HepG2 (cell line): ENCODE results near the gene C2CD2. TPM values are rescaled to one million over a fixed set of nuclear protein-coding genes. Genes with fewer than 3 reads are reported as not detected.

Experiments used
- MBNL3 ChIP-seq: fragments of 250-450 bp; sonication (Bioruptor Pico); conservative IDR thresholded peaks from 2 replicates; pipeline ENCODE4 v1.8.0; 2022; ENCODE audit warnings: mild to moderate bottlenecking, inconsistent platforms
- ZNF124 ChIP-seq: sonication (generic); formaldehyde crosslinking; IDR thresholded peaks from 2 replicates; pipeline ENCODE4 v1.4.0; 2020; ENCODE audit warnings: missing genetic modification reagents
- ZNF296 ChIP-seq: sonication (generic); formaldehyde crosslinking; conservative IDR thresholded peaks from 2 replicates; pipeline ENCODE4 v1.5.0; 2020; ENCODE audit warnings: mild to moderate bottlenecking, missing genetic modification reagents
- ZNF598 ChIP-seq: sonication (generic); formaldehyde crosslinking; IDR thresholded peaks from 2 replicates; pipeline ENCODE4 v1.5.1; 2020; ENCODE audit warnings: mild to moderate bottlenecking, missing genetic modification reagents, borderline replicate concordance
- polyA plus RNA-seq, 8 experiments: library from polyadenylated mRNA; depleted of rRNA in 3 of 8; stranded (reverse) in 7 of 8; unstranded in 1 of 8; fragments of >200 nt; fragmentation: Illumina TruSeq in 4 of 8; extraction: Trizol in 4 of 8; gene quantifications; 2 replicates each; pipeline versions ENCODE4 v1.2.1 to v1.2.3, GENCODE V29; 2011 to 2016; ENCODE audit warnings: low read depth in 4 of 8, missing spikeins in 1 of 8, mixed read lengths in 1 of 8; ENCODE audit not compliant: insufficient read depth in 1 of 8
- total RNA-seq, 5 experiments: library from RNA; depleted of rRNA; stranded (reverse); fragments of >200 nt; fragmentation: Illumina TruSeq; extraction: Trizol; gene quantifications; 2 replicates each; pipeline ENCODE4 v1.2.3, GENCODE V29; 2016; ENCODE audit warnings: low read depth in 1 of 5
- TF ChIP-seq, protein P1 (sequence below): sonication (generic); formaldehyde crosslinking; IDR thresholded peaks from 2 replicates; pipeline ENCODE4 v1.4.0; 2020; ENCODE audit warnings: missing genetic modification reagents
- TF ChIP-seq, protein P2 (sequence below): IDR thresholded peaks from 2 replicates; pipeline ENCODE4 v1.6.1; 2016; ENCODE audit warnings: low read depth, missing genetic modification reagents, missing compliant biosample characterization
- TF ChIP-seq, protein P3 (sequence below): sonication (generic); formaldehyde crosslinking; IDR thresholded peaks from 2 replicates; pipeline ENCODE4 v1.4.0; 2020; ENCODE audit warnings: mild to moderate bottlenecking, missing genetic modification reagents, borderline replicate concordance
- TF ChIP-seq, protein P4 (sequence below): sonication (generic); formaldehyde crosslinking; IDR thresholded peaks from 2 replicates; pipeline ENCODE4 v1.5.0; 2020; ENCODE audit warnings: mild to moderate bottlenecking, missing genetic modification reagents

Gene C2CD2
- total and polyA plus RNA-seq, 2 of the 13 experiments (the other 11 are each of a cell fraction or from before 2014, with no cell fraction given): 12.5 to 19.7 TPM

DNA sequence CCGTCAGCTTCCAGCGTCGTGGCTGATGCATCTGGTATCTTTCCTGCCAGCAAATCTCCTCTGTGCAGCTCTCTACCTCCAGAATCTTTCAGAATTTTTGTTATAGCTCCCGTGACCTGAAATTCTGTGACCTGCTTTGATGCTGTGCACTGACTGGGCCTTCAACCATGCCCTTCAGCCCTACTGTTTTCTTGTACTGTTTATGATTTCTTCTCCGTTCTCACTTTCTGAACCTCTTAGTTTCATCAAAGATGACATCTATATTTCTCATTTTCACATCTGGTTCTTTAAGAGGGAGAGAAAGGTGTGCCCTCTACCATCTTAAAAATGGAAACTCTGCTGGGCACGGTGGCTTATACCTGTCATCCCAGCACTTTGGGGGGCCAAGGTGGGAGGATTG is 80.4 kb downstream of the C2CD2 start (continued):
- TF ChIP-seq, protein P1, sequence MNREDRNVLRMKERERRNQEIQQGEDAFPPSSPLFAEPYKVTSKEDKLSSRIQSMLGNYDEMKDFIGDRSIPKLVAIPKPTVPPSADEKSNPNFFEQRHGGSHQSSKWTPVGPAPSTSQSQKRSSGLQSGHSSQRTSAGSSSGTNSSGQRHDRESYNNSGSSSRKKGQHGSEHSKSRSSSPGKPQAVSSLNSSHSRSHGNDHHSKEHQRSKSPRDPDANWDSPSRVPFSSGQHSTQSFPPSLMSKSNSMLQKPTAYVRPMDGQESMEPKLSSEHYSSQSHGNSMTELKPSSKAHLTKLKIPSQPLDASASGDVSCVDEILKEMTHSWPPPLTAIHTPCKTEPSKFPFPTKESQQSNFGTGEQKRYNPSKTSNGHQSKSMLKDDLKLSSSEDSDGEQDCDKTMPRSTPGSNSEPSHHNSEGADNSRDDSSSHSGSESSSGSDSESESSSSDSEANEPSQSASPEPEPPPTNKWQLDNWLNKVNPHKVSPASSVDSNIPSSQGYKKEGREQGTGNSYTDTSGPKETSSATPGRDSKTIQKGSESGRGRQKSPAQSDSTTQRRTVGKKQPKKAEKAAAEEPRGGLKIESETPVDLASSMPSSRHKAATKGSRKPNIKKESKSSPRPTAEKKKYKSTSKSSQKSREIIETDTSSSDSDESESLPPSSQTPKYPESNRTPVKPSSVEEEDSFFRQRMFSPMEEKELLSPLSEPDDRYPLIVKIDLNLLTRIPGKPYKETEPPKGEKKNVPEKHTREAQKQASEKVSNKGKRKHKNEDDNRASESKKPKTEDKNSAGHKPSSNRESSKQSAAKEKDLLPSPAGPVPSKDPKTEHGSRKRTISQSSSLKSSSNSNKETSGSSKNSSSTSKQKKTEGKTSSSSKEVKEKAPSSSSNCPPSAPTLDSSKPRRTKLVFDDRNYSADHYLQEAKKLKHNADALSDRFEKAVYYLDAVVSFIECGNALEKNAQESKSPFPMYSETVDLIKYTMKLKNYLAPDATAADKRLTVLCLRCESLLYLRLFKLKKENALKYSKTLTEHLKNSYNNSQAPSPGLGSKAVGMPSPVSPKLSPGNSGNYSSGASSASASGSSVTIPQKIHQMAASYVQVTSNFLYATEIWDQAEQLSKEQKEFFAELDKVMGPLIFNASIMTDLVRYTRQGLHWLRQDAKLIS (CRISPR knock-in tag): no peak
- TF ChIP-seq, protein P2, sequence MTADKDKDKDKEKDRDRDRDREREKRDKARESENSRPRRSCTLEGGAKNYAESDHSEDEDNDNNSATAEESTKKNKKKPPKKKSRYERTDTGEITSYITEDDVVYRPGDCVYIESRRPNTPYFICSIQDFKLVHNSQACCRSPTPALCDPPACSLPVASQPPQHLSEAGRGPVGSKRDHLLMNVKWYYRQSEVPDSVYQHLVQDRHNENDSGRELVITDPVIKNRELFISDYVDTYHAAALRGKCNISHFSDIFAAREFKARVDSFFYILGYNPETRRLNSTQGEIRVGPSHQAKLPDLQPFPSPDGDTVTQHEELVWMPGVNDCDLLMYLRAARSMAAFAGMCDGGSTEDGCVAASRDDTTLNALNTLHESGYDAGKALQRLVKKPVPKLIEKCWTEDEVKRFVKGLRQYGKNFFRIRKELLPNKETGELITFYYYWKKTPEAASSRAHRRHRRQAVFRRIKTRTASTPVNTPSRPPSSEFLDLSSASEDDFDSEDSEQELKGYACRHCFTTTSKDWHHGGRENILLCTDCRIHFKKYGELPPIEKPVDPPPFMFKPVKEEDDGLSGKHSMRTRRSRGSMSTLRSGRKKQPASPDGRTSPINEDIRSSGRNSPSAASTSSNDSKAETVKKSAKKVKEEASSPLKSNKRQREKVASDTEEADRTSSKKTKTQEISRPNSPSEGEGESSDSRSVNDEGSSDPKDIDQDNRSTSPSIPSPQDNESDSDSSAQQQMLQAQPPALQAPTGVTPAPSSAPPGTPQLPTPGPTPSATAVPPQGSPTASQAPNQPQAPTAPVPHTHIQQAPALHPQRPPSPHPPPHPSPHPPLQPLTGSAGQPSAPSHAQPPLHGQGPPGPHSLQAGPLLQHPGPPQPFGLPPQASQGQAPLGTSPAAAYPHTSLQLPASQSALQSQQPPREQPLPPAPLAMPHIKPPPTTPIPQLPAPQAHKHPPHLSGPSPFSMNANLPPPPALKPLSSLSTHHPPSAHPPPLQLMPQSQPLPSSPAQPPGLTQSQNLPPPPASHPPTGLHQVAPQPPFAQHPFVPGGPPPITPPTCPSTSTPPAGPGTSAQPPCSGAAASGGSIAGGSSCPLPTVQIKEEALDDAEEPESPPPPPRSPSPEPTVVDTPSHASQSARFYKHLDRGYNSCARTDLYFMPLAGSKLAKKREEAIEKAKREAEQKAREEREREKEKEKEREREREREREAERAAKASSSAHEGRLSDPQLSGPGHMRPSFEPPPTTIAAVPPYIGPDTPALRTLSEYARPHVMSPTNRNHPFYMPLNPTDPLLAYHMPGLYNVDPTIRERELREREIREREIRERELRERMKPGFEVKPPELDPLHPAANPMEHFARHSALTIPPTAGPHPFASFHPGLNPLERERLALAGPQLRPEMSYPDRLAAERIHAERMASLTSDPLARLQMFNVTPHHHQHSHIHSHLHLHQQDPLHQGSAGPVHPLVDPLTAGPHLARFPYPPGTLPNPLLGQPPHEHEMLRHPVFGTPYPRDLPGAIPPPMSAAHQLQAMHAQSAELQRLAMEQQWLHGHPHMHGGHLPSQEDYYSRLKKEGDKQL (CRISPR knock-in tag): no peak
- TF ChIP-seq MBNL3 (no peak), ZNF598 (CRISPR knock-in tag) (no peak), ZNF296 (CRISPR knock-in tag) (no peak), ZNF124 (CRISPR knock-in tag) (no peak)
- TF ChIP-seq, protein P3, sequence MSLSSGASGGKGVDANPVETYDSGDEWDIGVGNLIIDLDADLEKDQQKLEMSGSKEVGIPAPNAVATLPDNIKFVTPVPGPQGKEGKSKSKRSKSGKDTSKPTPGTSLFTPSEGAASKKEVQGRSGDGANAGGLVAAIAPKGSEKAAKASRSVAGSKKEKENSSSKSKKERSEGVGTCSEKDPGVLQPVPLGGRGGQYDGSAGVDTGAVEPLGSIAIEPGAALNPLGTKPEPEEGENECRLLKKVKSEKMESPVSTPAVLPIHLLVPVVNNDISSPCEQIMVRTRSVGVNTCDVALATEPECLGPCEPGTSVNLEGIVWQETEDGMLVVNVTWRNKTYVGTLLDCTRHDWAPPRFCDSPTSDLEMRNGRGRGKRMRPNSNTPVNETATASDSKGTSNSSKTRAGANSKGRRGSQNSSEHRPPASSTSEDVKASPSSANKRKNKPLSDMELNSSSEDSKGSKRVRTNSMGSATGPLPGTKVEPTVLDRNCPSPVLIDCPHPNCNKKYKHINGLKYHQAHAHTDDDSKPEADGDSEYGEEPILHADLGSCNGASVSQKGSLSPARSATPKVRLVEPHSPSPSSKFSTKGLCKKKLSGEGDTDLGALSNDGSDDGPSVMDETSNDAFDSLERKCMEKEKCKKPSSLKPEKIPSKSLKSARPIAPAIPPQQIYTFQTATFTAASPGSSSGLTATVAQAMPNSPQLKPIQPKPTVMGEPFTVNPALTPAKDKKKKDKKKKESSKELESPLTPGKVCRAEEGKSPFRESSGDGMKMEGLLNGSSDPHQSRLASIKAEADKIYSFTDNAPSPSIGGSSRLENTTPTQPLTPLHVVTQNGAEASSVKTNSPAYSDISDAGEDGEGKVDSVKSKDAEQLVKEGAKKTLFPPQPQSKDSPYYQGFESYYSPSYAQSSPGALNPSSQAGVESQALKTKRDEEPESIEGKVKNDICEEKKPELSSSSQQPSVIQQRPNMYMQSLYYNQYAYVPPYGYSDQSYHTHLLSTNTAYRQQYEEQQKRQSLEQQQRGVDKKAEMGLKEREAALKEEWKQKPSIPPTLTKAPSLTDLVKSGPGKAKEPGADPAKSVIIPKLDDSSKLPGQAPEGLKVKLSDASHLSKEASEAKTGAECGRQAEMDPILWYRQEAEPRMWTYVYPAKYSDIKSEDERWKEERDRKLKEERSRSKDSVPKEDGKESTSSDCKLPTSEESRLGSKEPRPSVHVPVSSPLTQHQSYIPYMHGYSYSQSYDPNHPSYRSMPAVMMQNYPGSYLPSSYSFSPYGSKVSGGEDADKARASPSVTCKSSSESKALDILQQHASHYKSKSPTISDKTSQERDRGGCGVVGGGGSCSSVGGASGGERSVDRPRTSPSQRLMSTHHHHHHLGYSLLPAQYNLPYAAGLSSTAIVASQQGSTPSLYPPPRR (CRISPR knock-in tag): no peak
- TF ChIP-seq, protein P4, sequence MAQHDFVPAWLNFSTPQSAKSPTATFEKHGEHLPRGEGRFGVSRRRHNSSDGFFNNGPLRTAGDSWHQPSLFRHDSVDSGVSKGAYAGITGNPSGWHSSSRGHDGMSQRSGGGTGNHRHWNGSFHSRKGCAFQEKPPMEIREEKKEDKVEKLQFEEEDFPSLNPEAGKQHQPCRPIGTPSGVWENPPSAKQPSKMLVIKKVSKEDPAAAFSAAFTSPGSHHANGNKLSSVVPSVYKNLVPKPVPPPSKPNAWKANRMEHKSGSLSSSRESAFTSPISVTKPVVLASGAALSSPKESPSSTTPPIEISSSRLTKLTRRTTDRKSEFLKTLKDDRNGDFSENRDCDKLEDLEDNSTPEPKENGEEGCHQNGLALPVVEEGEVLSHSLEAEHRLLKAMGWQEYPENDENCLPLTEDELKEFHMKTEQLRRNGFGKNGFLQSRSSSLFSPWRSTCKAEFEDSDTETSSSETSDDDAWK: no peak
